GM21381 (cell line): ENCODE measurements around the gene PRR7.
"Not testable (repeated sequence)": the region's sequence is repeated elsewhere in the genome, so short reads cannot be mapped to it uniquely, and the experiment has no call there.

Experiments
- ATAC-seq: cut with Tn5 transposase; IDR thresholded peaks from one replicate; pipeline ENCODE4 v1.9.1; 2021; ENCODE audit warnings: mild to moderate bottlenecking, moderate library complexity; ENCODE audit not compliant: unreplicated experiment

PRR7 gene

GRCh38 chr5:177446200-177447065 lies at the start of gene PRR7:
PRR7 (plus strand) TSS chr5:177446814; CDS start chr5:177455068, 8,254 bp downstream.
- ATAC-seq, result peak; percentile 55

- ATAC-seq, result no peak
Measured at GRCh38 chr5:177397875-177398390, 48.7 kb upstream of the PRR7 start.

- ATAC-seq, result no peak
Measured at GRCh38 chr5:177399997-177400868, 46.4 kb upstream of the PRR7 start, which contains the start of gene PFN3. PFN3 (minus strand) TSS chr5:177400661; CDS start chr5:177400576, 85 bp downstream.

- ATAC-seq, result no peak
Measured at GRCh38 chr5:177402271-177403043, 44.2 kb upstream of the PRR7 start.

GRCh38 chr5:177403102-177403791 lies 43.4 kb upstream of the PRR7 start:
- ATAC-seq, result peak; percentile 16

GRCh38 chr5:177403792-177404640 lies 42.6 kb upstream of the PRR7 start:
- ATAC-seq, result peak; percentile 73

GRCh38 chr5:177404641-177405179 lies 41.9 kb upstream of the PRR7 start:
- no peak for ATAC-seq

- no peak for ATAC-seq
Measured at GRCh38 chr5:177405312-177405711, 41.3 kb upstream of the PRR7 start.

- no peak for ATAC-seq
Measured at GRCh38 chr5:177405805-177406204, 40.8 kb upstream of the PRR7 start.

GRCh38 chr5:177409043-177409801 lies 37.4 kb upstream of the PRR7 start, which contains the start of gene F12:
F12 (minus strand) TSS chr5:177409564; CDS start chr5:177409527, 37 bp downstream.
- no peak for ATAC-seq

GRCh38 chr5:177410575-177410974 lies 36.0 kb upstream of the PRR7 start:
- ATAC-seq, result no peak

GRCh38 chr5:177412603-177413233 lies 33.9 kb upstream of the PRR7 start:
- ATAC-seq, result peak; percentile 63

- no peak for ATAC-seq
Measured at GRCh38 chr5:177414481-177414880, 32.1 kb upstream of the PRR7 start.

GRCh38 chr5:177417081-177417480 lies 29.5 kb upstream of the PRR7 start:
- not testable (repeated sequence) for ATAC-seq

GRCh38 chr5:177419046-177419445 lies 27.6 kb upstream of the PRR7 start:
- no peak for ATAC-seq

- ATAC-seq, result not testable (repeated sequence)
Measured at GRCh38 chr5:177420472-177420871, 26.1 kb upstream of the PRR7 start.

GRCh38 chr5:177421062-177421798 lies 25.4 kb upstream of the PRR7 start:
- no peak for ATAC-seq
